K562 (cell line): Measurements from ENCODE around the gene PRELID1. TPM values are rescaled to one million over a fixed set of nuclear protein-coding genes. Genes with fewer than 3 reads are reported as not detected.
"Not testable (repeated sequence)": the region's sequence is repeated elsewhere in the genome, so short reads cannot be mapped to it uniquely, and the experiment has no call there.

Experiments
- ATAC-seq: fragments of 200-7000 bp; cut with Tn5 transposase; 3 replicates; pipeline ENCODE4 v1.9.1; 2020; ENCODE audit warnings: moderate library complexity
- BruUV-seq: library from RNA; stranded (reverse); fragments of 400-500 nt; replicated peaks from 2 replicates; lab custom pipeline; 2021; lab: Mats Ljungman, UMichigan
- CTCF ChIA-PET: fragments of 300-600 bp; formaldehyde crosslinking; extraction: SDS; loops from one replicate; lab custom pipeline; 2021; ENCODE audit warnings: low intra/inter-chr PET ratio; lab: Yijun Ruan, JAX
- POLR2A ChIA-PET: fragments of 300-600, 350-650 bp; sonication (Branson Sonifier 250); formaldehyde crosslinking; extraction: SDS; loops from one replicate; lab custom pipeline; 2021; ENCODE audit warnings: antibody characterized with exemption, inconsistent platforms; lab: Yijun Ruan, JAX
- DNase-seq, 4 experiments: peaks; one replicate each; pipeline versions ENCODE4 v3.0.0 to v3.0.0-alpha.2; 2011 to 2018; ENCODE audit warnings: low spot score in 3 of 4, mixed read lengths in 3 of 4; ENCODE audit errors: extremely low read depth in 1 of 4
- FAIRE-seq: peaks from 2 replicates; lab custom pipeline; 2011; peaks lifted over from hg19 to GRCh38; lab: Jason Lieb, UNC
- H2AFZ ChIP-seq: 2 replicates; pipeline ENCODE4 v1.6.0; 2011; ENCODE audit warnings: low read depth, low read length, control low read depth, inconsistent platforms
- H3K27ac ChIP-seq: fragments of 200-600 bp; 3 replicates; pipeline ENCODE4 v1.8.0; 2011; ENCODE audit warnings: low read depth, mild to moderate bottlenecking, control low read depth, inconsistent platforms, low read length, moderate library complexity, mixed read lengths; ENCODE audit errors: extremely low read depth
- H3K27me3 ChIP-seq, 2 experiments: fragments of 300-600 bp in 1 of 2; 2 replicates in 1 of 2; 3 replicates in 1 of 2; pipeline versions ENCODE4 v1.6.0 to v1.8.0; 2011; ENCODE audit warnings: inconsistent platforms in 2 of 2, low read length in 2 of 2, mild to moderate bottlenecking in 1 of 2, mixed read lengths in 1 of 2, moderate library complexity in 1 of 2; ENCODE audit not compliant: control insufficient read depth in 2 of 2, insufficient read depth in 2 of 2
- H3K36me3 ChIP-seq: fragments of 300-600 bp; 3 replicates; pipeline ENCODE4 v1.8.0; 2011; ENCODE audit warnings: mild to moderate bottlenecking, low read length, inconsistent platforms; ENCODE audit not compliant: control insufficient read depth, insufficient read depth
- H3K4me1 ChIP-seq, 2 experiments: fragments of 200-600 bp in 1 of 2; replicated peaks in 1 of 2; 2 replicates in 1 of 2; 3 replicates in 1 of 2; pipeline versions ENCODE4 v1.5.1 to v1.8.0; 2011; ENCODE audit warnings: inconsistent platforms in 2 of 2, low read length in 2 of 2, mild to moderate bottlenecking in 1 of 2, mixed read lengths in 1 of 2, moderate library complexity in 1 of 2; ENCODE audit not compliant: control insufficient read depth in 2 of 2, insufficient read depth in 2 of 2
- H3K4me2 ChIP-seq: 2 replicates; pipeline ENCODE4 v1.6.1; 2011; ENCODE audit warnings: low read length, control low read depth, inconsistent platforms, mixed read lengths; ENCODE audit not compliant: insufficient read depth
- H3K4me3 ChIP-seq: fragments of 200-600 bp; sonication (generic), shearing (Covaris generic); 2 replicates; pipeline ENCODE4 v1.5.1; 2016; ENCODE audit warnings: control low read depth, inconsistent platforms
- H3K79me2 ChIP-seq: fragments of 200-600 bp; 3 replicates; pipeline ENCODE4 v1.8.0; 2011; ENCODE audit warnings: low read length, inconsistent platforms; ENCODE audit not compliant: control insufficient read depth, insufficient read depth
- H3K9ac ChIP-seq, 2 experiments: 2 replicates each; pipeline versions ENCODE4 v1.6.0 to v1.6.1; 2011; ENCODE audit warnings: low read depth in 2 of 2, low read length in 2 of 2, control low read depth in 1 of 2, inconsistent platforms in 1 of 2, mild to moderate bottlenecking in 1 of 2, mixed read lengths in 1 of 2; ENCODE audit not compliant: insufficient read depth in 1 of 2
- H3K9me1 ChIP-seq: one replicate; pipeline ENCODE4 v1.6.0; 2011; ENCODE audit warnings: inconsistent platforms, mild to moderate bottlenecking, low read length, moderate library complexity; ENCODE audit not compliant: control insufficient read depth, insufficient read depth
- H3K9me3 ChIP-seq: replicated peaks from 2 replicates; pipeline ENCODE4 v1.5.1; 2011; ENCODE audit warnings: low read depth, low read length, inconsistent platforms; ENCODE audit not compliant: control insufficient read depth, insufficient read depth
- H4K20me1 ChIP-seq: replicated peaks from 2 replicates; pipeline ENCODE4 v1.6.1; 2011; ENCODE audit warnings: low read length, inconsistent platforms, mixed read lengths; ENCODE audit not compliant: control insufficient read depth, insufficient read depth
- CAMTA2 ChIP-seq: fragments of 250-450 bp; sonication (Bioruptor Pico); conservative IDR thresholded peaks from 2 replicates; pipeline ENCODE4 v1.5.1; 2022
- CHD1 ChIP-seq: fragments of 200-600 bp; sonication (generic); IDR thresholded peaks from one replicate; pipeline ENCODE4 v1.6.1; 2012; ENCODE audit warnings: mild to moderate bottlenecking, moderate library complexity, low read length, inconsistent platforms
- DDX20 ChIP-seq: fragments of 450-650 bp; IDR thresholded peaks from 2 replicates; pipeline ENCODE4 v1.6.1; 2016; ENCODE audit warnings: missing genetic modification characterization, low read depth, mild to moderate bottlenecking, missing compliant biosample characterization, moderate library complexity
- FOSL1 ChIP-seq: fragments of 200-800 bp; sonication (Bioruptor generic); conservative IDR thresholded peaks from 2 replicates; pipeline ENCODE4 v1.6.1; 2016; ENCODE audit warnings: missing genetic modification characterization, missing compliant biosample characterization
- KDM4B ChIP-seq, 2 experiments: fragments of 450-650 bp in 1 of 2; sonication (generic) in 1 of 2; IDR thresholded peaks; 2 replicates each; pipeline ENCODE4 v1.6.1; 2016 to 2017; ENCODE audit warnings: borderline replicate concordance in 2 of 2, antibody characterized with exemption in 1 of 2, low read depth in 1 of 2, mild to moderate bottlenecking in 1 of 2
- KLF6 ChIP-seq: fragments of 250-450 bp; sonication (Bioruptor Pico); IDR thresholded peaks from 2 replicates; pipeline ENCODE4 v1.4.0; 2020; ENCODE audit warnings: mild to moderate bottlenecking, moderate library complexity, borderline replicate concordance
- SMAD3 ChIP-seq: fragments of 450-650 bp; formaldehyde crosslinking; conservative IDR thresholded peaks from 2 replicates; pipeline ENCODE4 v1.4.0; 2020; ENCODE audit warnings: mild to moderate bottlenecking
- SOX6 ChIP-seq: fragments of 450-650 bp; IDR thresholded peaks from 2 replicates; pipeline ENCODE4 v1.6.1; 2014; ENCODE audit warnings: mild to moderate bottlenecking
- SRSF7 ChIP-seq: fragments of 200-400 bp; formaldehyde crosslinking; optimal IDR thresholded peaks from 2 replicates; pipeline ENCODE3; 2017; ENCODE audit warnings: mild to moderate bottlenecking, low read depth, low read length
- WGBS: fragments of 100-300 bp; shearing (Covaris generic); methylation state at CpG from one replicate; pipeline ENCODE4 v1.1.6; 2016; ENCODE audit warnings: low coverage, mixed read lengths; ENCODE audit not compliant: insufficient coverage; ENCODE audit errors: missing lambda C conversion rate; 5-methylcytosine and 5-hydroxymethylcytosine counted together
- in situ Hi-C: fragments of 300-500 bp; cut with MboI; formaldehyde crosslinking; loops from 4 replicates; pipeline ENCODE4 v1.15.0; 2018; ENCODE audit warnings: inconsistent platforms, mixed read lengths
- intact Hi-C: fragments of 100-400 bp; cut with micrococcal nuclease; formaldehyde crosslinking; loops from 2 replicates; pipeline ENCODE4 v1.14.2; 2022
- polyA plus RNA-seq, 8 experiments: library from polyadenylated mRNA; depleted of rRNA in 4 of 8; stranded (reverse) in 5 of 8; unstranded in 3 of 8; fragments of >200 nt; fragmentation: Nextera tagmentation in 2 of 8; fragmentation: Illumina TruSeq in 1 of 8; extraction: Ambion mirVana in 2 of 8; extraction: Trizol in 1 of 8; gene quantifications; 2 replicates each; pipeline versions ENCODE4 v1.2.1 to v1.2.3, GENCODE V29; 2011 to 2014; ENCODE audit warnings: inconsistent platforms in 1 of 8, missing spikeins in 1 of 8
- total RNA-seq, 7 experiments: library from RNA; depleted of rRNA in 6 of 7; stranded (reverse); fragments of >200 nt in 6 of 7; fragmentation: Illumina TruSeq in 2 of 7; extraction: Trizol in 2 of 7; gene quantifications; 2 replicates each; pipeline versions ENCODE4 v1.2.1 to v1.2.3, GENCODE V29; 2011 to 2021; ENCODE audit warnings: low replicate concordance in 1 of 7
- TF ChIP-seq, protein P1 (sequence below): fragments of 250-450 bp; sonication (Bioruptor Pico); IDR thresholded peaks from 2 replicates; pipeline ENCODE4 v1.5.1; 2021; ENCODE audit warnings: mild to moderate bottlenecking
- TF ChIP-seq, protein P2 (sequence below): fragments of 450-650 bp; formaldehyde crosslinking; IDR thresholded peaks from 2 replicates; pipeline ENCODE4 v1.4.0; 2020; ENCODE audit warnings: mild to moderate bottlenecking, moderate library complexity
- TF ChIP-seq, protein P3 (sequence below): sonication (generic); IDR thresholded peaks from 2 replicates; pipeline ENCODE4 v1.6.1; 2016

PRELID1 gene
- total and polyA plus RNA-seq, 9 of the 15 experiments (the other 6 are each of a cell fraction or from before 2014, with no cell fraction given) = 40.1 to 484 (median 340) TPM

DNA sequence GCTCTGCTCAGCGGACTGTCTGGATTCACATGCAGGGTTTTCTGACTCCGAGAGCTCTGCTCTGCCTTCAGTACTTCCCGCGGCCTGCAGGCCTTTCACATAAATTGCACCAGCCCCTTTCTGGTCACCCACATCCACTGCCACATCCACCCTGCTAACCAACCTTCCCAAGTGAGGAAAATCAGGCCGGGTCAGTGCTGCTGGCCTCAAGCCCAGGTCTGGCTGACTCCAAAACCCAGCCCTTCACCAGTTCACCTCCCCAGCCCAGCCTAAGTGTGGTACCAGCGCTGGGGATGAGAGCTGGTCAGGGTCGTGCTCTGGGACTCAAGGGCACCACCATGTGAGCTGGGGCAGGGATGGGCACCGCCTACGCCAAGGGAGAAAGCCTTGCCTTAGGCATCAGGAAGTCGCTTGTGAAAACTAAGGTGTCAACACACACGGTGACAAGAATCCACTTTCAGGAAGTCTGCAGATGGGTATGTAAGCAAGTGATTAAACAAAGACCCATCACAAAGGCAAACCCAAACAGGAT is 35.6 kb downstream of the PRELID1 start (continued):
- no peak for TF ChIP-seq DDX20 (tag)
- TF ChIP-seq KDM4B (IDR thresholded peaks at IDR 0.05; ENCODE audit: borderline replicate concordance in 2 of 2, low read depth in 1 of 2) = no peak
- no peak for TF ChIP-seq KLF6
- no peak for TF ChIP-seq FOSL1 (tag)
- no peak for TF ChIP-seq SMAD3 (CRISPR knock-in tag)
- TF ChIP-seq, protein P1, sequence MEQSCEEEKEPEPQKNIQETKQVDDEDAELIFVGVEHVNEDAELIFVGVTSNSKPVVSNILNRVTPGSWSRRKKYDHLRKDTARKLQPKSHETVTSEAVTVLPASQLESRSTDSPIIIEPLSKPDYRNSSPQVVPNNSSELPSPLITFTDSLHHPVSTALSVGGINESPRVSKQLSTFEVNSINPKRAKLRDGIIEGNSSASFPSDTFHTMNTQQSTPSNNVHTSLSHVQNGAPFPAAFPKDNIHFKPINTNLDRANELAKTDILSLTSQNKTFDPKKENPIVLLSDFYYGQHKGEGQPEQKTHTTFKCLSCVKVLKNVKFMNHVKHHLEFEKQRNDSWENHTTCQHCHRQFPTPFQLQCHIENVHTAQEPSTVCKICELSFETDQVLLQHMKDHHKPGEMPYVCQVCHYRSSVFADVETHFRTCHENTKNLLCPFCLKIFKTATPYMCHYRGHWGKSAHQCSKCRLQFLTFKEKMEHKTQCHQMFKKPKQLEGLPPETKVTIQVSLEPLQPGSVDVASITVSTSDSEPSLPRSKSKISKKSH (CRISPR knock-in tag) = no peak
- TF ChIP-seq CHD1 = no peak
- no peak for TF ChIP-seq SOX6
- no peak for TF ChIP-seq SRSF7
- TF ChIP-seq, protein P2, sequence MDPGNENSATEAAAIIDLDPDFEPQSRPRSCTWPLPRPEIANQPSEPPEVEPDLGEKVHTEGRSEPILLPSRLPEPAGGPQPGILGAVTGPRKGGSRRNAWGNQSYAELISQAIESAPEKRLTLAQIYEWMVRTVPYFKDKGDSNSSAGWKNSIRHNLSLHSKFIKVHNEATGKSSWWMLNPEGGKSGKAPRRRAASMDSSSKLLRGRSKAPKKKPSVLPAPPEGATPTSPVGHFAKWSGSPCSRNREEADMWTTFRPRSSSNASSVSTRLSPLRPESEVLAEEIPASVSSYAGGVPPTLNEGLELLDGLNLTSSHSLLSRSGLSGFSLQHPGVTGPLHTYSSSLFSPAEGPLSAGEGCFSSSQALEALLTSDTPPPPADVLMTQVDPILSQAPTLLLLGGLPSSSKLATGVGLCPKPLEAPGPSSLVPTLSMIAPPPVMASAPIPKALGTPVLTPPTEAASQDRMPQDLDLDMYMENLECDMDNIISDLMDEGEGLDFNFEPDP = no peak
- TF ChIP-seq CAMTA2 (CRISPR knock-in tag) = no peak
- TF ChIP-seq, protein P3, sequence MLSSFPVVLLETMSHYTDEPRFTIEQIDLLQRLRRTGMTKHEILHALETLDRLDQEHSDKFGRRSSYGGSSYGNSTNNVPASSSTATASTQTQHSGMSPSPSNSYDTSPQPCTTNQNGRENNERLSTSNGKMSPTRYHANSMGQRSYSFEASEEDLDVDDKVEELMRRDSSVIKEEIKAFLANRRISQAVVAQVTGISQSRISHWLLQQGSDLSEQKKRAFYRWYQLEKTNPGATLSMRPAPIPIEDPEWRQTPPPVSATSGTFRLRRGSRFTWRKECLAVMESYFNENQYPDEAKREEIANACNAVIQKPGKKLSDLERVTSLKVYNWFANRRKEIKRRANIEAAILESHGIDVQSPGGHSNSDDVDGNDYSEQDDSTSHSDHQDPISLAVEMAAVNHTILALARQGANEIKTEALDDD = no peak

DNA sequence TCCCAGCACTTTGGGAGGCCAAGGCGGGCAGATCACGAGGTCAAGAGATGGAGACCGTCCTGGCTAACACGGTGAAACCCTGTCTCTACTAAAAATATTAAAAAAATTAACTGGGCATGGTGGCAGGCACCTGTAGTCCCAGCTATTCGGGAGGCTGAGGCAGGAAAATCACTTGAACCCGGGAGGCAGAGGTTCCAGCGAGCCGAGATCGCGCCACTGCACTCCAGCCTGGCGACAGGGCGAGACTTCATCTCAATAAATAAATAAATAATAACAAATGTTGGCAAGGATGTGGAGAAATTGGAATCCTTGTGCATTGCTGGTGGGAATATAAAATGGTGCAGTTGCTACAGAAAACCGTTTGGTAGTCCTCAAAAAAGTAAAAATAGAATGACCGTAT is 39.4 kb downstream of the PRELID1 start:
- Histone ChIP-seq H3K79me2 (peaks cover 62% of the 10 kb centered on the region), H3K36me3 (peaks cover 74% of the 10 kb centered on the region)
- POLR2A ChIA-PET, H3K9ac ChIP-seq, ATAC-seq, H3K4me2 ChIP-seq, CTCF ChIA-PET, FAIRE-seq, H3K9me3 ChIP-seq, H3K27me3 ChIP-seq, in situ Hi-C loops, H3K4me3 ChIP-seq, DNase-seq, H3K27ac ChIP-seq, H2AFZ ChIP-seq, H3K9me1 ChIP-seq, H3K4me1 ChIP-seq, intact Hi-C loops, H4K20me1 ChIP-seq, BruUV-seq: not testable (repeated sequence)
- whole genome bisulfite sequencing = 95% methylated on average over 9 of the region's 14 CpGs
